Activated CD4-positive, alpha-beta T cell treated with anti-CD3 and anti-CD28 coated beads, Interleukin-2, amount 50 U/mL, for 4 hours (primary cell): Measurements from ENCODE around the gene GNPAT.

Experiments
- DNase-seq, 2 experiments: peaks; one replicate each; pipeline ENCODE4 v3.0.0-alpha.2; 2020

The GNPAT gene

GRCh38 chr1:231318568-231318967 lies 77.6 kb downstream of the GNPAT start:
- no peak for DNase-seq

GRCh38 chr1:231319080-231319479 lies 78.1 kb downstream of the GNPAT start:
- no peak for DNase-seq

- no peak for DNase-seq
Observed at GRCh38 chr1:231322880-231323530, 82.0 kb downstream of the GNPAT start.

GRCh38 chr1:231324660-231325059 lies 83.6 kb downstream of the GNPAT start:
- no peak for DNase-seq

- no peak for DNase-seq
Observed at GRCh38 chr1:231326248-231326647, 85.2 kb downstream of the GNPAT start.
